PC-3 (cell line): ENCODE measurements around the gene MYH2. TPM values are rescaled to one million over a fixed set of nuclear protein-coding genes. Genes with fewer than 3 reads are reported as not detected.

Source experiments
- ATAC-seq: fragments of 200-7000 bp; cut with Tn5 transposase; 2 replicates; pipeline ENCODE4 v1.9.1; 2020; ENCODE audit warnings: mild to moderate bottlenecking, moderate library complexity
- BruUV-seq: library from RNA; stranded (reverse); fragments of 400-500 nt; replicated peaks from 2 replicates; lab custom pipeline; 2021; lab: Mats Ljungman, UMichigan
- CTCF ChIA-PET: fragments of 300-600 bp; sonication (Branson Sonifier 250); formaldehyde crosslinking; loops from one replicate; lab custom pipeline; 2022; ENCODE audit warnings: antibody characterized with exemption; lab: Charles Lee
- POLR2A ChIA-PET: fragments of 300-600 bp; sonication (Branson Sonifier 250); formaldehyde crosslinking; loops from one replicate; lab custom pipeline; 2022; ENCODE audit warnings: antibody characterized with exemption; ENCODE audit not compliant: unreplicated experiment; lab: Charles Lee
- DNase-seq: peaks from one replicate; pipeline ENCODE4 v3.0.0-alpha.2; 2015
- H2AFZ ChIP-seq: fragments of 300-600 bp; sonication (generic); 2 replicates; pipeline ENCODE4 v1.6.0; 2016; ENCODE audit warnings: antibody characterized with exemption, low read length
- H3F3A ChIP-seq: fragments of 300-600 bp; sonication (generic); one replicate; pipeline ENCODE4 v1.6.0; 2017; ENCODE audit warnings: antibody characterized with exemption, low read length, control low read depth, mild to moderate bottlenecking; ENCODE audit not compliant: unreplicated experiment
- H3K27ac ChIP-seq: fragments of 300-600 bp; sonication (generic); 2 replicates; pipeline ENCODE4 v1.5.1; 2016; ENCODE audit warnings: mild to moderate bottlenecking, low read length
- H3K27me3 ChIP-seq: fragments of 300-600 bp; sonication (generic); 2 replicates; pipeline ENCODE4 v1.6.1; 2016; ENCODE audit warnings: low read length, mixed read lengths
- H3K36me3 ChIP-seq: fragments of 300-600 bp; sonication (generic); 2 replicates; pipeline ENCODE4 v1.6.1; 2016; ENCODE audit warnings: low read depth, mixed run types, low read length, mixed read lengths
- H3K4me1 ChIP-seq: fragments of 300-600 bp; sonication (generic); 2 replicates; pipeline ENCODE4 v1.5.1; 2016; ENCODE audit warnings: low read length; ENCODE audit not compliant: insufficient read depth
- H3K4me2 ChIP-seq: fragments of 300-600 bp; sonication (generic); 2 replicates; pipeline ENCODE4 v1.6.0; 2016; ENCODE audit warnings: low read length
- H3K4me3 ChIP-seq: fragments of 300-600 bp; sonication (generic); 2 replicates; pipeline ENCODE4 v1.5.1; 2016; ENCODE audit warnings: mild to moderate bottlenecking, low read length, mixed read lengths
- H3K79me2 ChIP-seq: fragments of 300-600 bp; sonication (generic); 2 replicates; pipeline ENCODE4 v1.6.1; 2017; ENCODE audit warnings: low read length, mixed read lengths
- H3K9ac ChIP-seq: fragments of 300-600 bp; sonication (generic); 2 replicates; pipeline ENCODE4 v1.6.0; 2016; ENCODE audit warnings: mild to moderate bottlenecking, low read length
- H3K9me2 ChIP-seq: fragments of 300-600 bp; sonication (generic); replicated peaks from 2 replicates; pipeline ENCODE4 v1.6.1; 2016; ENCODE audit warnings: mixed run types, low read length, mixed read lengths
- H3K9me3 ChIP-seq: fragments of 300-600 bp; sonication (generic); 2 replicates; pipeline ENCODE4 v1.6.1; 2016; ENCODE audit warnings: low read length, mixed read lengths
- H4K20me1 ChIP-seq: fragments of 300-600 bp; sonication (generic); 2 replicates; pipeline ENCODE4 v1.6.1; 2016; ENCODE audit warnings: low read length, mixed read lengths
- EZH2 ChIP-seq: fragments of 300-600 bp; sonication (generic); IDR thresholded peaks from one replicate; pipeline ENCODE4 v1.6.1; 2017; ENCODE audit warnings: antibody characterized with exemption, mild to moderate bottlenecking, low read length; ENCODE audit not compliant: unreplicated experiment
- EZH2phosphoT487 ChIP-seq: fragments of 300-600 bp; sonication (generic); IDR thresholded peaks from 2 replicates; pipeline ENCODE4 v1.6.1; 2018; ENCODE audit warnings: mild to moderate bottlenecking, antibody characterized with exemption, low read length, borderline replicate concordance
- intact Hi-C: fragments of 100-400 bp; cut with micrococcal nuclease; formaldehyde crosslinking; loops from 2 replicates; pipeline ENCODE4 v1.9.0; 2023
- total RNA-seq: library from RNA; depleted of rRNA; stranded (reverse); fragments of >200 nt; gene quantifications from 2 replicates; pipeline ENCODE4 v1.2.3, GENCODE V29; 2014
- TF ChIP-seq, protein P1 (sequence below): fragments of 300-600 bp; sonication (generic); conservative IDR thresholded peaks from 2 replicates; pipeline ENCODE4 v1.5.1; 2017; ENCODE audit warnings: antibody characterized with exemption, low read depth, mild to moderate bottlenecking, low read length

The MYH2 gene
- total RNA-seq, 1 experiment from 2014 or later, result not detected

DNA sequence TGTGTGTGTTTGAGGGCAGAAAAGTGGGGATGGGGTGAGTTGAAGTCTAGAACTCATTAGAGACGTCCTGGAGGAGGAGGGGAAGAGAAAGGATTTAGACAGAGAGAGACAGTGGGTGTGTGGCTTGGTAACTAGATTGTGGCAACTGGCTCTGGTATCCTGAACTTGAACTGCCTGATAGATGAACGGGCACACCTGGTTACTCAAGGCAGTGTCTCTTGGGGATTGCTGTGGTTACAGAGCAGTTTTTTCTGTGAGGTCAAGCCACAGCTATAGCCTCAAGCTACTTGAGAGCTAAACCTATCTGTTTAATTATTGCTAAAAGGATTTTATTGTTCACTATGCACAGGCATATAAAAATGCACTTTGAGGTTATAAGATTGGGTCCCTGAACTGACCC lies 29.8 kb upstream of the MYH2 start:
- intact Hi-C loops, result no loop called here
- Histone ChIP-seq H4K20me1 (no peaks in the 10 kb centered on the region), H3K9ac (no peak overlapping the region), H3K79me2 (no peaks in the 10 kb centered on the region), H3F3A (no peaks in the 10 kb centered on the region), H3K27ac (no peak overlapping the region), H3K4me1 (no peaks in the 10 kb centered on the region), H3K36me3 (no peaks in the 10 kb centered on the region), H2AFZ (no peak overlapping the region), H3K9me3 (no peaks in the 10 kb centered on the region), H3K27me3 (peaks cover 17% of the 10 kb centered on the region), H3K4me2 (no peak overlapping the region), H3K4me3 (no peak overlapping the region), H3K9me2 (no peaks in the 10 kb centered on the region)
- ATAC-seq, result no peak
- peak; percentile 6 for DNase-seq
- POLR2A ChIA-PET, result no interaction called here
- CTCF ChIA-PET, result no interaction called here
- TF ChIP-seq, protein P1, sequence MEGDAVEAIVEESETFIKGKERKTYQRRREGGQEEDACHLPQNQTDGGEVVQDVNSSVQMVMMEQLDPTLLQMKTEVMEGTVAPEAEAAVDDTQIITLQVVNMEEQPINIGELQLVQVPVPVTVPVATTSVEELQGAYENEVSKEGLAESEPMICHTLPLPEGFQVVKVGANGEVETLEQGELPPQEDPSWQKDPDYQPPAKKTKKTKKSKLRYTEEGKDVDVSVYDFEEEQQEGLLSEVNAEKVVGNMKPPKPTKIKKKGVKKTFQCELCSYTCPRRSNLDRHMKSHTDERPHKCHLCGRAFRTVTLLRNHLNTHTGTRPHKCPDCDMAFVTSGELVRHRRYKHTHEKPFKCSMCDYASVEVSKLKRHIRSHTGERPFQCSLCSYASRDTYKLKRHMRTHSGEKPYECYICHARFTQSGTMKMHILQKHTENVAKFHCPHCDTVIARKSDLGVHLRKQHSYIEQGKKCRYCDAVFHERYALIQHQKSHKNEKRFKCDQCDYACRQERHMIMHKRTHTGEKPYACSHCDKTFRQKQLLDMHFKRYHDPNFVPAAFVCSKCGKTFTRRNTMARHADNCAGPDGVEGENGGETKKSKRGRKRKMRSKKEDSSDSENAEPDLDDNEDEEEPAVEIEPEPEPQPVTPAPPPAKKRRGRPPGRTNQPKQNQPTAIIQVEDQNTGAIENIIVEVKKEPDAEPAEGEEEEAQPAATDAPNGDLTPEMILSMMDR, result no peak
- no peak for TF ChIP-seq EZH2phosphoT487
- no peak for TF ChIP-seq EZH2
- no TSS peak for BruUV-seq

DNA sequence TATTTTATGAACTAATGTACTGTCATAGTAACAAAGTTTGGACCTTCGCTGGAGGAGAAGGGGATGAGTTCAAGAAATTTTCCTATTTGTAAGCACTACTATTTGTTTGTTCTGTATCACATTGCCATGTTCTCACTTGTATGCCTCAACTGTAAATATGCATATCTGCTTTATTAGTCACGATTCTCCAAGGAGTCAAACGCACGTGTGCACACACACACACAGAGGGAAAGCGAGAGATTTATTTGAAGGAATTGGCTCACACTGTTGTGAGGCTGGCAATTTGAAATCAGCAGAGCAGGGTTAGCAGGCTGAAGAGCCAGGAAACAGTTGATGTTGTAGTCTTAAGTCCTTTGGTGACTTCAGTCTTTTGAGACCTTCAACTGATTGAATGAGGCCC lies 24.9 kb upstream of the MYH2 start:
- Histone ChIP-seq H2AFZ (no peak overlapping the region), H3K9ac (no peak overlapping the region), H3K9me3 (no peaks in the 10 kb centered on the region), H4K20me1 (no peaks in the 10 kb centered on the region), H3K4me1 (no peaks in the 10 kb centered on the region), H3K4me3 (no peak overlapping the region), H3F3A (no peaks in the 10 kb centered on the region), H3K36me3 (no peaks in the 10 kb centered on the region), H3K9me2 (no peaks in the 10 kb centered on the region), H3K27me3 (peaks cover 4% of the 10 kb centered on the region), H3K27ac (no peak overlapping the region), H3K79me2 (no peaks in the 10 kb centered on the region), H3K4me2 (no peak overlapping the region)
- ChIA-PET CTCF (no interaction called here), POLR2A (no interaction called here)
- intact Hi-C loops, result no loop called here
- no TSS peak for BruUV-seq
- no peak for ATAC-seq
- TF ChIP-seq EZH2 (no peak), EZH2phosphoT487 (no peak)
- TF ChIP-seq, protein P1, result no peak
- no peak for DNase-seq

DNA sequence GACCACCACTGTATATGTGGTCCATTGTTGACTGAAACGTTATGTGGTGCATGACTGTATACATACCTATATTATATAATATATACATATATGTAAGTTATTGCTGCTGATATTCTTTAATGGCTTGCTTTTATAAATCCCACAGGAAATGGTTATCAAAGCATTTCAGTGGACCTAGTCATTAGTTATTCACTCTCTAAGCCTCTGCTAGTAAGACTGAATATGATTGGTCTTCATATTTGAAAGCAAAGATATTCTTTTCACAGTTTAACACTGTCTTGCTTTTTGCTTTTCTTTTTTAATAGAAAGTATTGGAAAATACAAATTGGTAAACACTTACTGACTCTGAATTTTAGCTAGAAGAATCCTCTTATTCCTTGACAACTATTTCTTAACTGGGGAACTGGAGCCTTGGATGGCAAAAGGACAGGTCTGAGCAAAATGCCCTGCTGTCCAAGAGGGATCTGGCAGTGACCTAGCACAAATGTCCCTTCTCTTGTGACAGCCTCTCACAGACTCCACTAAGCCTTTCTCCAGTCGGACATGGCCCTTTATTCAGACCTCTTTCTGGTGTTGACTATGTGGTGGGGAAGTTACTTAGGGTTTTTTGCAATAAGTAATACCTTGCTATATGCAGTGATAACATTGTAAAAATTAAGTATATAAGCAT lies 14.7 kb upstream of the MYH2 start:
- Histone ChIP-seq H3K79me2 (no peaks in the 10 kb centered on the region), H3K9ac (no peak overlapping the region), H3K4me1 (no peaks in the 10 kb centered on the region), H3K9me3 (no peaks in the 10 kb centered on the region), H3K4me2 (no peak overlapping the region), H2AFZ (no peak overlapping the region), H3K27ac (no peak overlapping the region), H3F3A (no peaks in the 10 kb centered on the region), H4K20me1 (no peaks in the 10 kb centered on the region), H3K36me3 (no peaks in the 10 kb centered on the region), H3K9me2 (no peaks in the 10 kb centered on the region), H3K4me3 (no peak overlapping the region), H3K27me3 (peaks cover 17% of the 10 kb centered on the region)
- ATAC-seq, result no peak
- BruUV-seq, result no TSS peak
- ChIA-PET CTCF (no interaction called here), POLR2A (no interaction called here)
- DNase-seq, result no peak
- TF ChIP-seq EZH2 (no peak), EZH2phosphoT487 (no peak)
- TF ChIP-seq, protein P1, result no peak
- intact Hi-C loops, result no loop called here
